ENCODE measurements around the gene KCP.

Gene KCP

DNA sequence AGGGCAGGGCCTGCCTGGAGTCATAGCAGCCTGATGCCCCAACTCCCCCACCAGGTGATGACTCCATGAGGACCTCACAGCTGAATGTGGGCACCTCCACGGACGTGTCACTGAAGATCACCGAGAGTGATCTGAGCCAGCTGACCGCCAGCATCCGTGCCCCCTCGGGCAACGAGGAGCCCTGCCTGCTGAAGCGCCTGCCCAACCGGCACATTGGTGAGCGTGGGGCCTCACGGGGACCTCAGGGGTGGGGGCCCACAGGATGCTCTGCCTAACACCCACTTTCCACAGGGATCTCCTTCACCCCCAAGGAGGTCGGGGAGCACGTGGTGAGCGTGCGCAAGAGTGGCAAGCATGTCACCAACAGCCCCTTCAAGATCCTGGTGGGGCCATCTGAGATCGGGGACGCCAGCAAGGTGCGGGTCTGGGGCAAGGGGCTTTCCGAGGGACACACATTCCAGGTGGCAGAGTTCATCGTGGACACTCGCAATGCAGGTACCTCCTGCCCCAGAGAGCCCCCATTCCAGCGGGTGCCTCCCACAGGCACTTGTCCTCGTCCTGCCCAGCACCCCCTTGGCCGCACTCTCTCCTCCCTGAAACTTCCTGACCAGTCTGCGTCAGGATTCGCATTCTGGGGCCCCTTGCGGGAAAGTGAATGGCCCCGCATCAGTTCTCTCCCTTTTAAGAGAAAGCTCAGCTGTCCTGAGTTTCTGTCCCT lies 57.8 kb downstream of the KCP start:
- Histone ChIP-seq H3K4me1 (ENCODE audit: control extremely low read depth in 1 of 4, control insufficient read depth in 4 of 4, insufficient read depth in 4 of 4, low read length in 3 of 4) (peaks cover 0 to 4% (median 1%) of the 10 kb centered on the region in 4 experiments), H3K9me3 (ENCODE audit: control extremely low read depth in 1 of 5, control insufficient read depth in 4 of 5, insufficient read depth in 2 of 5, low read depth in 1 of 5, low read length in 4 of 5) (no peaks in the 10 kb centered on the region), H3K36me3 (ENCODE audit: control insufficient read depth in 4 of 4, insufficient read depth in 4 of 4, low read length in 3 of 4) (no peaks in the 10 kb centered on the region), H3K27ac (ENCODE audit: insufficient read depth in 1 of 2, low read depth in 1 of 2, low read length in 2 of 2, poor library complexity in 1 of 2, severe bottlenecking in 2 of 2) (no peak overlapping the region), H3K4me3 (ENCODE audit: control insufficient read depth in 1 of 7, extremely low read depth in 1 of 7, insufficient read depth in 4 of 7, low read depth in 2 of 7, low read length in 6 of 7) (no peak overlapping the region), H3K27me3 (replicated peaks in 2 of 5; ENCODE audit: control insufficient read depth in 4 of 5, insufficient read depth in 5 of 5, low read length in 4 of 5) (no peaks in the 10 kb centered on the region)
- ChIA-PET CTCF (no interaction called here), POLR2A (no interaction called here)
- no peak for DNase-seq
- 94% methylated on average over 21 of the region's 28 CpGs for WGBS (ENCODE audit: insufficient coverage)

DNA sequence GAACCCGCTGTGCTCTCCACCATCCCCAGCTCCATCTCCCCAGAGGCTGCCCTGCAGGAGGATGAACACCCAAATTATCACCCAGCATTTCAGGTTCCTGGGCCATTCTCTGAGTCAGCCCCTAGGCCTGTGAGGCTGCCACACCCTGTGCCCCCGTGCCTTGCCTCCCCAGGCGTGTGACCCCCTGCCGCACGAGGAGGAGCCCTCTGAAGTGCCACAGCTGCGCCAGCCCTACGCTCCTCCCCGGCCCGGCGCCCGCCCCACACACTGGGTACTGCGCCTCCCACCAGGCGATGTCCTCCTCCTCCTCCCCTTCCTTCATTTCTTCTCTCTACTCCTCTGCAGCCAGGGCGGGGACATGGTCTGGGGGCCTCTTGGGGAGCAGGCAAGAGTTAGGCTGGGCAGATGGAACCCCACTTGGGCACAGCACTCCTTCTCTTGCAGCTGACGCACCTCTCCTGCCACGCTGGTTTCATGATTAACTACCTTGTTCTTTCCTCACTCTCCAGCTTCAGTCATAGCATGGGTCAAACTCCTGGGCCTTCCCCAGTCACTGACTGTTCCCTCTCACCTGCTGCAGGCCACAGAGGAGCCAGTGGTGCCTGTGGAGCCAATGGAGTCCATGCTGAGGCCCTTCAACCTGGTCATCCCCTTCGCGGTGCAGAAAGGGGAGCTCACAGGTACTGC lies 60.6 kb downstream of the KCP start:
- Histone ChIP-seq H3K9me3 (ENCODE audit: control extremely low read depth in 1 of 5, control insufficient read depth in 4 of 5, insufficient read depth in 2 of 5, low read depth in 1 of 5, low read length in 4 of 5) (no peaks in the 10 kb centered on the region), H3K4me3 (ENCODE audit: control insufficient read depth in 1 of 7, extremely low read depth in 1 of 7, insufficient read depth in 4 of 7, low read depth in 2 of 7, low read length in 6 of 7) (no peak overlapping the region), H3K36me3 (ENCODE audit: control insufficient read depth in 4 of 4, insufficient read depth in 4 of 4, low read length in 3 of 4) (no peaks in the 10 kb centered on the region), H3K4me1 (ENCODE audit: control extremely low read depth in 1 of 4, control insufficient read depth in 4 of 4, insufficient read depth in 4 of 4, low read length in 3 of 4) (peaks cover 0 to 4% (median 1%) of the 10 kb centered on the region in 4 experiments), H3K27me3 (replicated peaks in 2 of 5; ENCODE audit: control insufficient read depth in 4 of 5, insufficient read depth in 5 of 5, low read length in 4 of 5) (no peaks in the 10 kb centered on the region), H3K27ac (ENCODE audit: insufficient read depth in 1 of 2, low read depth in 1 of 2, low read length in 2 of 2, poor library complexity in 1 of 2, severe bottlenecking in 2 of 2) (no peak overlapping the region)
- ChIA-PET CTCF (interaction anchor here (1.0 to 1.1 kb wide), 2 partner anchors 9 to 10 kb away, joined by 3 to 4 read pairs; no protein-coding TSS in a partner anchor), POLR2A (no interaction called here)
- no peak for DNase-seq
- WGBS (ENCODE audit: insufficient coverage) = 93% methylated on average over 14 of the region's 18 CpGs

DNA sequence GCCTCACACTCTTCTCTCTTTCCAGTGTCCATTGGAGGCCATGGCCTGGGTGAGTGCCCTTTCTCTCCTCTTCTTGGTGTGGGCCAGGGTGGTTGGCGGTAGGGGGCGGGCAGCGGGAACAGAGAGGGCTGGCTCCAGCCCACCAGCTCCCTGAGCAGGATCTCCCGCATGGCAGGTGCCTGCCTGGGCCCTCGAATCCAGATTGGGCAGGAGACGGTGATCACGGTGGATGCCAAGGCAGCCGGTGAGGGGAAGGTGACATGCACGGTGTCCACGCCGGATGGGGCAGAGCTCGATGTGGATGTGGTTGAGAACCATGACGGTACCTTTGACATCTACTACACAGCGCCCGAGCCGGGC lies 61.4 kb downstream of the KCP start:
- Histone ChIP-seq H3K36me3 (ENCODE audit: control insufficient read depth in 4 of 4, insufficient read depth in 4 of 4, low read length in 3 of 4) (no peaks in the 10 kb centered on the region), H3K27me3 (replicated peaks in 2 of 5; ENCODE audit: control insufficient read depth in 4 of 5, insufficient read depth in 5 of 5, low read length in 4 of 5) (no peaks in the 10 kb centered on the region), H3K4me1 (ENCODE audit: control extremely low read depth in 1 of 4, control insufficient read depth in 4 of 4, insufficient read depth in 4 of 4, low read length in 3 of 4) (peaks cover 0 to 4% (median 1%) of the 10 kb centered on the region in 4 experiments), H3K4me3 (ENCODE audit: control insufficient read depth in 1 of 7, extremely low read depth in 1 of 7, insufficient read depth in 4 of 7, low read depth in 2 of 7, low read length in 6 of 7) (no peak overlapping the region), H3K27ac (ENCODE audit: insufficient read depth in 1 of 2, low read depth in 1 of 2, low read length in 2 of 2, poor library complexity in 1 of 2, severe bottlenecking in 2 of 2) (no peak overlapping the region), H3K9me3 (ENCODE audit: control extremely low read depth in 1 of 5, control insufficient read depth in 4 of 5, insufficient read depth in 2 of 5, low read depth in 1 of 5, low read length in 4 of 5) (no peaks in the 10 kb centered on the region)
- over 99% methylated on average over 14 of the region's 16 CpGs for WGBS (ENCODE audit: insufficient coverage)
- DNase-seq = no peak
- POLR2A ChIA-PET = no interaction called here
- CTCF ChIA-PET = interaction anchor here (0.9 kb wide), 1 partner anchor 17 kb away, joined by 3 read pairs; no protein-coding TSS in a partner anchor

DNA sequence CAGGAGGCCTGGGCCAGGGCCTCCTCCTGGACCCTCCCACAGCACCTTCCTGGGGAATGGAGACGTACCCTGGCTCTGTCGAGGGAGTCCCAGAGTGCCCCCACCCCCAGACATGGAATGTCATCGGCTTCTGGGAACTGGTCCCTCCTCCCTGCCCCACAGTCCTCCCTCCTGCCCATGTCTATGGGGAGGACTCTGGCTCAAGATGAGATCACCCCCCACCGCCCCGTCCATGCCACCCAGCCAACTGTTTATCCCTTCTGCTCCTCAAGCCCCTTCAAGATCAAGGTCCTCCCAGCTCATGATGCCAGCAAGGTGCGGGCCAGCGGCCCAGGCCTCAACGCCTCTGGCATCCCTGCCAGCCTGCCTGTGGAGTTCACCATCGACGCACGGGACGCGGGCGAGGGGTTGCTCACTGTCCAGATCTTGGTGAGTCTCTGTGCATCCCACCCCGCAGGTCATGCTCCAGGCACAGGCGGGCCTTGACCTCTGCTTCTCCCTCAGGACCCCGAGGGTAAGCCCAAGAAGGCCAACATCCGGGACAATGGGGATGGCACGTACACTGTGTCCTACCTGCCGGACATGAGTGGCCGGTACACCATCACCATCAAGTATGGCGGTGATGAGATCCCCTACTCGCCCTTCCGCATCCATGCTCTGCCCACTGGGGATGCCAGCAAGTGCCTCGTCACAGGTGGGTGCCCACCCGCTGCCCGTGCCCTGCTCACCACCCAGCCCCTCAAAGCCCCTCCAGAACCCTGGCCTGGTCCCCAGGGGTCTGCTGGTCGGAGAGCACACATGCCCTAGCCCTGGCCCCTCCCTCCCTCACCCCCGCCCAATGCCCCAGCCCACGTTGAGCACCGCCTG lies 62.0 kb downstream of the KCP start:
- no peak overlapping the region for H3K4me3 ChIP-seq (ENCODE audit: control insufficient read depth in 1 of 7, extremely low read depth in 1 of 7, insufficient read depth in 4 of 7, low read depth in 2 of 7, low read length in 6 of 7)
- ChIA-PET POLR2A (no interaction called here), CTCF (interaction anchor here (0.9 to 1.0 kb wide), 2 partner anchors 16 to 35 kb away, joined by 3 read pairs; no protein-coding TSS in a partner anchor)
- no peaks in the 10 kb centered on the region for H3K9me3 ChIP-seq (ENCODE audit: control extremely low read depth in 1 of 5, control insufficient read depth in 4 of 5, insufficient read depth in 2 of 5, low read depth in 1 of 5, low read length in 4 of 5)
- H3K27me3 ChIP-seq (replicated peaks in 2 of 5; ENCODE audit: control insufficient read depth in 4 of 5, insufficient read depth in 5 of 5, low read length in 4 of 5) = no peaks in the 10 kb centered on the region
- peaks cover 0 to under 1% (median 0%) of the 10 kb centered on the region in 4 experiments for H3K4me1 ChIP-seq (ENCODE audit: control extremely low read depth in 1 of 4, control insufficient read depth in 4 of 4, insufficient read depth in 4 of 4, low read length in 3 of 4)
- WGBS (ENCODE audit: insufficient coverage) = 98% methylated on average over 25 of the region's 31 CpGs
- no peaks in the 10 kb centered on the region for H3K36me3 ChIP-seq (ENCODE audit: control insufficient read depth in 4 of 4, insufficient read depth in 4 of 4, low read length in 3 of 4)
- no peak overlapping the region for H3K27ac ChIP-seq (ENCODE audit: insufficient read depth in 1 of 2, low read depth in 1 of 2, low read length in 2 of 2, poor library complexity in 1 of 2, severe bottlenecking in 2 of 2)
- DNase-seq = no peak

DNA sequence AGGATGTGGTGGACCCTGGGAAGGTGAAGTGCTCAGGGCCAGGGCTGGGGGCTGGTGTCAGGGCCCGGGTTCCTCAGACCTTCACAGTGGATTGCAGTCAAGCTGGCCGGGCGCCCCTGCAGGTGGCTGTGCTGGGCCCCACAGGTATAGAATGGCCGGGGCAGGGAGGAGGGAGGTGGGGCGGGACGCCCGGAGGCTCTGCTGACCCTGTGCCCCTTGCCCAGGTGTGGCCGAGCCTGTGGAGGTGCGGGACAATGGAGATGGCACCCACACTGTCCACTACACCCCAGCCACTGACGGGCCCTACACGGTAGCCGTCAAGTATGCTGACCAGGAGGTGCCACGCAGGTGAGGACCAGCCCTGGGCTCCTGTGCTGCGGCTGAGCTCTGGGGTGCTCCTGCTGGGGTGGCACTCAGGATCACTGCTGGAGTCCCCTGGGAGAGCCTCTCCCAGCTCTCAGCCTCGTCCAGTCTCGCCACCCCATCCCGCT lies 62.7 kb downstream of the KCP start:
- Histone ChIP-seq H3K4me1 (ENCODE audit: control extremely low read depth in 1 of 4, control insufficient read depth in 4 of 4, insufficient read depth in 4 of 4, low read length in 3 of 4) (no peaks in the 10 kb centered on the region), H3K27ac (ENCODE audit: insufficient read depth in 1 of 2, low read depth in 1 of 2, low read length in 2 of 2, poor library complexity in 1 of 2, severe bottlenecking in 2 of 2) (no peak overlapping the region), H3K4me3 (ENCODE audit: control insufficient read depth in 1 of 7, extremely low read depth in 1 of 7, insufficient read depth in 4 of 7, low read depth in 2 of 7, low read length in 6 of 7) (no peak overlapping the region), H3K9me3 (ENCODE audit: control extremely low read depth in 1 of 5, control insufficient read depth in 4 of 5, insufficient read depth in 2 of 5, low read depth in 1 of 5, low read length in 4 of 5) (no peaks in the 10 kb centered on the region), H3K36me3 (ENCODE audit: control insufficient read depth in 4 of 4, insufficient read depth in 4 of 4, low read length in 3 of 4) (no peaks in the 10 kb centered on the region), H3K27me3 (replicated peaks in 2 of 5; ENCODE audit: control insufficient read depth in 4 of 5, insufficient read depth in 5 of 5, low read length in 4 of 5) (no peaks in the 10 kb centered on the region)
- ChIA-PET CTCF (interaction anchor here (1.0 kb wide), 1 partner anchor 35 kb away, joined by 3 read pairs; no protein-coding TSS in a partner anchor), POLR2A (no interaction called here)
- DNase-seq = no peak
- WGBS (ENCODE audit: insufficient coverage) = 97% methylated on average over 15 of the region's 17 CpGs

DNA sequence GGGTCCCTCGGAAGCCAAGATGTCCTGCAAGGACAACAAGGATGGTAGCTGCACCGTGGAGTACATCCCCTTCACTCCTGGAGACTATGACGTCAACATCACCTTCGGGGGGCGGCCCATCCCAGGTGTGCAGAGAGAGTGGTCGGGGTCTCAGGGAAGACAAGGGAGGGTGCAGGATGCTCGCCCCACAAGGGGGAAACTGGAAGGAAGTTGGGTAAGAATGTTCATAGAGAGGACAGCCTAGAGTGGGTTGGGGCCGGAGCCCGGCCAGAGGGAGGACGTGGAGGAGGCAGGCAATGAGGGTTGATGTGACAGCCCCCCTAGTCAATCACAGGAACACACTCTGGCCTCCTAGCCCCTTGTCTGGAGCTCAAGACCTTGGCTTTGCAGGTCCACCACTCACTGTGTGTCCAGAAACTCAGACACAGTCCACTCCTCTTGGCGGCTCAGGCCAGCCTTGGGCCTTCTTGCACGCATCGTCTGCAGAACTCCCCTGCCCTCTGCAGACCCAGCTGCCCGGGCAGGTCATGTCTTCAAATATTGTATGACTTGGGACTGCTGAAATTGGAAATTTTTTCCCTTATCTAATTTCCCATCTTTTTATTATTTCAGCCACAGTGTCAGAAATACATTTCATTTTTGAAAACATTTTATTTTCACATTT lies 63.6 kb downstream of the KCP start:
- Histone ChIP-seq H3K27me3 (replicated peaks in 2 of 5; ENCODE audit: control insufficient read depth in 4 of 5, insufficient read depth in 5 of 5, low read length in 4 of 5) (no peaks in the 10 kb centered on the region), H3K27ac (ENCODE audit: insufficient read depth in 1 of 2, low read depth in 1 of 2, low read length in 2 of 2, poor library complexity in 1 of 2, severe bottlenecking in 2 of 2) (no peak overlapping the region), H3K36me3 (ENCODE audit: control insufficient read depth in 4 of 4, insufficient read depth in 4 of 4, low read length in 3 of 4) (no peaks in the 10 kb centered on the region), H3K4me1 (ENCODE audit: control extremely low read depth in 1 of 4, control insufficient read depth in 4 of 4, insufficient read depth in 4 of 4, low read length in 3 of 4) (peaks cover 0 to 5% (median 2%) of the 10 kb centered on the region in 4 experiments), H3K4me3 (ENCODE audit: control insufficient read depth in 1 of 7, extremely low read depth in 1 of 7, insufficient read depth in 4 of 7, low read depth in 2 of 7, low read length in 6 of 7) (no peak overlapping the region), H3K9me3 (ENCODE audit: control extremely low read depth in 1 of 5, control insufficient read depth in 4 of 5, insufficient read depth in 2 of 5, low read depth in 1 of 5, low read length in 4 of 5) (no peaks in the 10 kb centered on the region)
- CTCF ChIA-PET = interaction anchor here (0.6 to 8.1 kb wide), 4 partner anchors 16 to 36 kb away, joined by 3 to 83 read pairs (median 4); partner anchors contain the start of gene ATP6V1F
- no peak for DNase-seq
- POLR2A ChIA-PET = no interaction called here
- WGBS (ENCODE audit: insufficient coverage) = 84% methylated on average over 7 of the region's 14 CpGs
